Stimulated activated CD8-positive, alpha-beta memory T cell treated with anti-CD3 and anti-CD28 coated beads, Interleukin-15, amount 100 ng/mL, for 1 hour (primary cell): ENCODE measurements around the gene CCDC110.

Experiments
- DNase-seq: peaks from one replicate; pipeline ENCODE4 v3.0.0-alpha.2; 2020; ENCODE audit warnings: low read depth

Gene CCDC110

GRCh38 chr4:185472103-185472542, 590 bp upstream of the CCDC110 start:
- no peak for DNase-seq

GRCh38 chr4:185470501-185471195, 885 bp downstream of the CCDC110 start:
- DNase-seq = no peak

- no peak for DNase-seq
Observed at GRCh38 chr4:185469580-185470154, 1.9 kb downstream of the CCDC110 start.

GRCh38 chr4:185468999-185469398, 2.5 kb downstream of the CCDC110 start:
- no peak for DNase-seq

DNA sequence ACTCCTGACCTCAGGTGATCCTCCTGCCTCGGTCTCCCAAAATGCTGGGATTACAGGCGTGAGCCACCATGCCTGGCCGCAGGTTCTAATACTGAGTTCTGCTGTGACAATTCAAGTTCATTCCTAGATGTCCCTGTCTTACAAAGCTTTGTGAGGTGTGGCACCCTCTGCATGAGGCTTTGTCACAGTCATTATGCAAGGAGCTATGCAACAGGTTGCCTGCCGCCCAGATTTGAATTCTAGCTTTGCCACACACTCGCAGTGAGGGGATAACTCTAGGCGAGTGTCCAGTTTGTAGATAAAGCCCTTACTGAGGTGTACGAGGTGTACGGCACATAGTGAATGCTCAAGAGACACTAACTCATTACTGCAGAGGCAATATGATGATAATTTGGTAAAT, 3.5 kb downstream of the CCDC110 start:
- no peak for DNase-seq

GRCh38 chr4:185467101-185467500, 4.4 kb downstream of the CCDC110 start:
- no peak for DNase-seq

- no peak for DNase-seq
Observed at GRCh38 chr4:185465707-185466106, 5.8 kb downstream of the CCDC110 start.

DNA sequence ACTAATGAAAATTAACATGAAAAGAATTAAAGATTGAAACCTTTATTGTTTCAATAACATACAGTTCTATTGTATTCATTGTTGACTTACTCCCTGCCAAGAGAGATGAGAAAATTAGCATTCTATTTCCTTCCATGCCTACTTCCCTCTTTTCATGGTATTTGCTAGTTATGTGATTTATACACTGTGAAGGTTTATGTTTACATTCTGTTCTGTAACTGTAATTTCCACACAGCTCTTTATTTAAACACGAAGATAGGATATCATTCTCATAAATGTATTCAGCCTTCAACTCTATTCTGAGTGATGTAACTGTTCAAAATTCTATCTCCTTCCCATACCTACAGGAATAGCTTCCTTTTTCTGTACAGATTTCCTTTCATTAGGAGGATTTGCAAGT, 6.6 kb downstream of the CCDC110 start:
- DNase-seq = no peak

DNA sequence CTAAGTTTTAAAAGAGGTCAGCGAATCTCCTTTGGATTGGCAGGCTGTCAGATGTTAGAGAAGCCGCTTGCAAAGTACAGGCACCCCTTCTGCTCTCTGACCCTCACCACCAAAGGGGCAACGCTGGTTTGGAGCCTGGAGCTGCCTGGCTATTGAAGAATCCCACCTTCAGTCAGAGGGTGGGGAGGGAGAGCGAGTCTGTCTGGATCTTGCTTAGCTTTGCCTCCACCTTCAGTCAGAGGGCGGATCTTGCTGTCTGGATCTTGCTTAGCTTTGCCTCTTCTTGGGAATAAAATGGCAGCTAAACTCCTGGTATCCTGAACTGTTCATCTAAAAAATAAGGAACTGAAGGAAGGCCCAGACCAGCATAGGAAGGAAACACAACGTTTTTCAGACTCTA, 7.3 kb downstream of the CCDC110 start:
- DNase-seq = no peak

- no peak for DNase-seq
Observed at GRCh38 chr4:185463541-185463940, 8.0 kb downstream of the CCDC110 start.

DNA sequence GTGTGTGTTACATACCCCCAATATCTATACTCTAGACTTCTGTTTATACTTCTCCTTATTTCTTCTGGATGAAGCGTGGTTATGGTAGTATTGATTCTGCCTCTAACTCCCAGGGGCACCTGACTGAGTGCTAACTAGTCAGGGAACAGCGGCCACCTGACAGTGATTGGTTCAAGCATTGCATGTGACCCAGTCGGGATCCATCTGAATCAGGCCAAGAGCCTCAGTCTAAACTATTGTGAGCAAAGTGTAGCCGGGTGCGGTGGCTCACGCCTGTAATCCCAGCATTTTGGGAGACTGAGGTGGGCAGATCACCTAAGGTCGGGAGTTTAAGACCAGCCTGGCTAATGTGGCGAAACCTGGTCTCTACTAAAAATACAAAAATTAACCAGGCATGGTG, 10.0 kb downstream of the CCDC110 start:
- no peak for DNase-seq

DNA sequence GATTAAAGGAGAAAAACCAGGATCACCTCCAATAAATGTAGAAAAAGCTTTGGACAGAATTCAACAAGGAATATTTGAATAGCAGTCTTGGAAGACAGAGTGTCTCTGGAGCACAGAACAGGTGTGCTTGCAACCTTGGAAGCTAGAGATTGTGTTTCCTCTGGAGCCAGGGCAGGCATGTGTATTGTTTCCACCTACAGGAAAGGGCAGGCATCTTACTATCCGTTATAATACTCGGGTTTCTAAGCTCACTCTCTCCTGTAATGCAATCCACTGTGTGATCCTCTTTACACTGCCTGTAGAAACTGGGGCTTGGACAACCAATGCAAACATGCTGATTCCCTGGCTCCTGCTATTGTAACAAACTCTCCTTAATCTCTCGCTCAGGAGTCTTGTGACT, 14.4 kb downstream of the CCDC110 start:
- DNase-seq = no peak

- no peak for DNase-seq
Observed at GRCh38 chr4:185456131-185456530, 15.4 kb downstream of the CCDC110 start.

DNA sequence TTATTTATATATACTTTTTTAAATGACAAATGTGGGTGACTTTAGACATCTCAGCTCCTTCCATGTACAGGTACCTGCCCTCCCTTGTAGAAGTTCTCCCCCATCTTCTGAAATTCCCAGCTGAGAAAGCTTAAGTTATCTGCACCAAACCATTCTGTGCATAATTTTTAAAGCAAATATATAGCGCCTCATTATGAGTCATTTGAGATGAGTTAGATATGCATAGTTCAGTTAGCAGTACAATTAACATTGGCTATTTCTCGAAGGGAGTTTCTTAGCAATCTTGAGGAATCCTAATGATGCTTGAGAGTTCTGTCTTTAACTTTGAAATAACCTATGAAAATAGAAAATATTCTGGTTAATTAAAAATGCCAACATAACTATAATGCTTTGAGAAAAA, 26.3 kb downstream of the CCDC110 start:
- no peak for DNase-seq

DNA sequence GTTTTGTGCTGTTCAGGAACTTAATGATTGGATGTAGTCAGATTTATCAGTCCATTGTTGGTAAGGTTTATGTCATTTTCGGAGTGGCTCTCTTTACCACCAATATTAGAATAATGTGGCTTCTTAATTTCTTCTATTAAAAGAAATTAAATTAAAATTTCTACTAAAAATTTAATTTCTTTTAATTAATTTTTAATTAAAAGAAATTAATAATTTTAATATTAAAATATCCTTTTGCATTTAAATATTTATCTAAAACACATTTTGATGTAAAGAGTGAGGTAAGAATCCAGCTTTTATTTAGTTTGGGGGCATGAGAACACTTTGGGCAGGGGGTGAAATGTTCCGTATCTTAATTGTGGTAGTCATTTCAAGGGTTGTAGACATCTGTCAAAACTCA, 30.1 kb downstream of the CCDC110 start:
- DNase-seq = no peak

- no peak for DNase-seq
Observed at GRCh38 chr4:185437809-185438208, 33.7 kb downstream of the CCDC110 start.

- DNase-seq = no peak
Observed at GRCh38 chr4:185435466-185435865, 36.1 kb downstream of the CCDC110 start.

GRCh38 chr4:185429660-185430059, 41.9 kb downstream of the CCDC110 start:
- no peak for DNase-seq

DNA sequence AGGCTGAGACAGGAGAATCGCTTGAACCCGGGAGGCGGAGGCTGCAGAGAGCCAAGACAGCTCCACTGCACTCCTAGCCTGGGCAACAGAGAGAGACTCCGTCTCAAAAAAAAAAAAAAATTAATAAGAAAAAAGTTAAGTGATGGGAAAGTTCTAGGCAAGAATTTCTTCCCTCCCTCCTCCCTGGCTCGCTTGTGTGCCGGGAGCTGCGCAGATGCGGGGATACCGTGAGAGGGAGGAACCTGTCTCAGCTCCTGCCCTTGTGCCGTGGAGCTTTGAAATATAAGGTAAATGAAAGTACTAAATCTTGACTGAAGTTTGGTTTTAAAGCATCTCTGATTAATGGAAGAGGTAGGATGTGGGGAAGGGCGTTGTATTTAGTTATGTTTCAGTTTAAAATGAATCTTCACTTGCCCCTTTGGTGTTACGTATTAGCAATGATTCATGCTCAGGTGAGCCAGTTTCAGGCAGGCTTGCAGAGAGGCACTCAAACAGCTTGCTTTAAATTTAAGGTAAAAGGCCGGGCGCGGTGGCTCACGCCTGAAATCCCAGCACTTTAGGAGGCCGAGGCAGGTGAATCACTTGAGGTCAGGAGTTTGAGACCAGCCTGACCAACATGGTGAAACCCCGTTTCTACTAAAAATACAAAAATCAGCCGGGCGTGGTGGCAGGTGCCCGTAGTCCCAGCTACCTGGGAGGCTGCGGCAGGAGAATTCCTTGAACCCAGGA, 44.4 kb downstream of the CCDC110 start:
- DNase-seq = no peak

DNA sequence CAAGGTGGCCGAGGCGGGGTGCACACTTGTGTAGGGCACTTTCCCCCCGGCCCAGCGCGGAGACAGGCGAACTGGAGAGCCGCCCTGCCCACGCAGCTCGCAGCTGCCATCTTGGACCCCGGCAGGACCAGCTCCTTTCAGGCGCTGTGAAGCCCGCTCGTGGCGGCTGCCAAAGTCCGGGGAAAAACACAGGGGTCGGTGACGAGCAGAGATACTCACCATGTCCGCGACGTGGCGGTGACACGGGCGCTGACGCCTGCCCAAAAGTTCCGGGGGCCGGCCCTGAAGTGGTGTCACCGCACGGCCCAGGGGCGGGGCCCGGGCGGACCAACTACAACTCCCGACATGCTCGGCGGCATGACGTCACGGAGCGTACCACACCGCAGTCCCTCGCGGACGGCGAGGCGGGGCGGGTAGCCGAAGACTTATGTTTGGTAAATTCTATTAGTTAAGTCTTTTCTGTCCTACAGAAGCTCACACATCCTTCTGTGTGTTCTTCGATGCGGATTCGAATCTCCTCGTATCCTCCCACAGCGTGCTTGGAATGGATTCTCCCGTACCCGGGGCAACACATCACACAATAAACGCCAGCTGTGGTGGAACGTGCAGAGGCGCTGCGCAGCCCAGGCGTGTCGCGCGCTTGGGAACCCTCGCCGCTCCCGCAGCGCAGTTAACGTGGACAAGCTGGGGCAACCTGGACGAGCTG, 45.7 kb downstream of the CCDC110 start, which contains the start of gene UFSP2:
Gene UFSP2, minus strand, starts transcription at position 318 of the 706 bp plus-strand sequence. Its CDS starts 96 bp downstream, at position 222.
- DNase-seq = peak; percentile 74

- DNase-seq = no peak
Observed at GRCh38 chr4:185424905-185425646, 46.5 kb downstream of the CCDC110 start.
